ENCODE measurements around the gene RPS23.
"Not testable (repeated sequence)": the region's sequence is repeated elsewhere in the genome, so short reads cannot be mapped to it uniquely, and the experiment has no call there.

The RPS23 gene

GRCh38 chr5:82269363-82269762, 8.8 kb downstream of the RPS23 start:
- not testable (repeated sequence) for H3K27ac ChIP-seq (ENCODE audit: low read length); H3K4me3 ChIP-seq (ENCODE audit: low read length); H3K9ac ChIP-seq (ENCODE audit: low read depth, low read length); H3K27me3 ChIP-seq (ENCODE audit: insufficient read depth, low read length); H3K4me1 ChIP-seq (ENCODE audit: insufficient read depth, low read length)
- Histone ChIP-seq H3K36me3 (ENCODE audit: insufficient read depth, low read depth, low read length) (peaks cover 20% of the 10 kb centered on the region; the same call in 1 of the 2 replicates), H3K9me3 (ENCODE audit: insufficient read depth, low read depth, low read length) (peaks cover 13% of the 10 kb centered on the region; the same call in 1 of the 2 replicates)

- H3K27me3 ChIP-seq (ENCODE audit: insufficient read depth, low read length), result not testable (repeated sequence)
These were observed 10.7 kb downstream of the RPS23 start for GRCh38 chr5:82267297-82267933.

GRCh38 chr5:82265047-82265446, 13.1 kb downstream of the RPS23 start:
- Histone ChIP-seq H3K27me3 (ENCODE audit: insufficient read depth, low read length) (no peaks in the 10 kb centered on the region), H3K4me1 (ENCODE audit: insufficient read depth, low read length) (no peaks in the 10 kb centered on the region), H3K27ac (ENCODE audit: low read length) (no peak overlapping the region), H3K36me3 (ENCODE audit: insufficient read depth, low read depth, low read length) (peaks cover 14% of the 10 kb centered on the region; the same call in 1 of the 2 replicates), H3K4me3 (ENCODE audit: low read length) (no peak overlapping the region), H3K9me3 (ENCODE audit: insufficient read depth, low read depth, low read length) (peaks cover 13% of the 10 kb centered on the region; the same call in 1 of the 2 replicates), H3K9ac (ENCODE audit: low read depth, low read length) (no peak overlapping the region)

More at GRCh38 chr5:82267297-82267933, 10.7 kb downstream of the RPS23 start:
- H3K9ac ChIP-seq (ENCODE audit: low read depth, low read length); H3K4me1 ChIP-seq (ENCODE audit: insufficient read depth, low read length); H3K27ac ChIP-seq (ENCODE audit: low read length); H3K4me3 ChIP-seq (ENCODE audit: low read length): not testable (repeated sequence)
- H3K36me3 ChIP-seq (ENCODE audit: insufficient read depth, low read depth, low read length), result peaks cover 14% of the 10 kb centered on the region; the same call in 1 of the 2 replicates
- H3K9me3 ChIP-seq (ENCODE audit: insufficient read depth, low read depth, low read length), result peaks cover 13% of the 10 kb centered on the region; the same call in 1 of the 2 replicates

GRCh38 chr5:82259172-82259800, 18.9 kb downstream of the RPS23 start:
- peaks cover 14% of the 10 kb centered on the region for H3K4me1 ChIP-seq (ENCODE audit: insufficient read depth, low read length)
- H3K36me3 ChIP-seq (ENCODE audit: insufficient read depth, low read depth, low read length), result no peaks in the 10 kb centered on the region
- H3K9me3 ChIP-seq (ENCODE audit: insufficient read depth, low read depth, low read length), result no peaks in the 10 kb centered on the region
- H3K9ac ChIP-seq (ENCODE audit: low read depth, low read length), result no peak overlapping the region
- no peak overlapping the region for H3K4me3 ChIP-seq (ENCODE audit: low read length)
- H3K27ac ChIP-seq (ENCODE audit: low read length), result no peak overlapping the region
- no peaks in the 10 kb centered on the region for H3K27me3 ChIP-seq (ENCODE audit: insufficient read depth, low read length)

- Histone ChIP-seq H3K36me3 (ENCODE audit: insufficient read depth, low read depth, low read length) (no peaks in the 10 kb centered on the region), H3K27ac (ENCODE audit: low read length) (no peak overlapping the region), H3K27me3 (ENCODE audit: insufficient read depth, low read length) (no peaks in the 10 kb centered on the region), H3K4me3 (ENCODE audit: low read length) (no peak overlapping the region), H3K4me1 (ENCODE audit: insufficient read depth, low read length) (peaks cover 19% of the 10 kb centered on the region), H3K9me3 (ENCODE audit: insufficient read depth, low read depth, low read length) (no peaks in the 10 kb centered on the region), H3K9ac (ENCODE audit: low read depth, low read length) (peak overlapping the region; percentile 52)
These were observed 20.4 kb downstream of the RPS23 start for GRCh38 chr5:82257729-82258128.

GRCh38 chr5:82257247-82257646, 20.9 kb downstream of the RPS23 start:
- Histone ChIP-seq H3K27me3 (ENCODE audit: insufficient read depth, low read length) (no peaks in the 10 kb centered on the region), H3K4me3 (ENCODE audit: low read length) (no peak overlapping the region), H3K27ac (ENCODE audit: low read length) (no peak overlapping the region), H3K9me3 (ENCODE audit: insufficient read depth, low read depth, low read length) (no peaks in the 10 kb centered on the region), H3K9ac (ENCODE audit: low read depth, low read length) (no peak overlapping the region), H3K4me1 (ENCODE audit: insufficient read depth, low read length) (peaks cover 19% of the 10 kb centered on the region), H3K36me3 (ENCODE audit: insufficient read depth, low read depth, low read length) (no peaks in the 10 kb centered on the region)

- no peak overlapping the region for H3K9ac ChIP-seq (ENCODE audit: low read depth, low read length)
- no peak overlapping the region for H3K27ac ChIP-seq (ENCODE audit: low read length)
- H3K9me3 ChIP-seq (ENCODE audit: insufficient read depth, low read depth, low read length), result no peaks in the 10 kb centered on the region
- no peak overlapping the region for H3K4me3 ChIP-seq (ENCODE audit: low read length)
- no peaks in the 10 kb centered on the region for H3K27me3 ChIP-seq (ENCODE audit: insufficient read depth, low read length)
- H3K36me3 ChIP-seq (ENCODE audit: insufficient read depth, low read depth, low read length), result no peaks in the 10 kb centered on the region
- peaks cover 19% of the 10 kb centered on the region for H3K4me1 ChIP-seq (ENCODE audit: insufficient read depth, low read length)
These were observed 22.3 kb downstream of the RPS23 start for GRCh38 chr5:82255844-82256243.

GRCh38 chr5:82252744-82253143, 25.4 kb downstream of the RPS23 start:
- peaks cover 15% of the 10 kb centered on the region for H3K4me1 ChIP-seq (ENCODE audit: insufficient read depth, low read length)
- no peak overlapping the region for H3K4me3 ChIP-seq (ENCODE audit: low read length)
- H3K9me3 ChIP-seq (ENCODE audit: insufficient read depth, low read depth, low read length), result no peaks in the 10 kb centered on the region
- H3K27ac ChIP-seq (ENCODE audit: low read length), result no peak overlapping the region
- no peak overlapping the region for H3K9ac ChIP-seq (ENCODE audit: low read depth, low read length)
- no peaks in the 10 kb centered on the region for H3K36me3 ChIP-seq (ENCODE audit: insufficient read depth, low read depth, low read length)
- no peaks in the 10 kb centered on the region for H3K27me3 ChIP-seq (ENCODE audit: insufficient read depth, low read length)

- Histone ChIP-seq H3K36me3 (ENCODE audit: insufficient read depth, low read depth, low read length) (no peaks in the 10 kb centered on the region), H3K9ac (ENCODE audit: low read depth, low read length) (no peak overlapping the region), H3K9me3 (ENCODE audit: insufficient read depth, low read depth, low read length) (no peaks in the 10 kb centered on the region), H3K4me3 (ENCODE audit: low read length) (no peak overlapping the region), H3K27ac (ENCODE audit: low read length) (no peak overlapping the region), H3K4me1 (ENCODE audit: insufficient read depth, low read length) (no peaks in the 10 kb centered on the region), H3K27me3 (ENCODE audit: insufficient read depth, low read length) (no peaks in the 10 kb centered on the region)
These were observed 31.1 kb downstream of the RPS23 start for GRCh38 chr5:82246960-82247574.

GRCh38 chr5:82244854-82245635, 33.1 kb downstream of the RPS23 start:
- H3K27ac ChIP-seq (ENCODE audit: low read length), result no peak overlapping the region
- no peak overlapping the region for H3K4me3 ChIP-seq (ENCODE audit: low read length)
- no peak overlapping the region for H3K9ac ChIP-seq (ENCODE audit: low read depth, low read length)
- no peaks in the 10 kb centered on the region for H3K9me3 ChIP-seq (ENCODE audit: insufficient read depth, low read depth, low read length)
- no peaks in the 10 kb centered on the region for H3K27me3 ChIP-seq (ENCODE audit: insufficient read depth, low read length)
- no peaks in the 10 kb centered on the region for H3K36me3 ChIP-seq (ENCODE audit: insufficient read depth, low read depth, low read length)
- H3K4me1 ChIP-seq (ENCODE audit: insufficient read depth, low read length), result no peaks in the 10 kb centered on the region

- Histone ChIP-seq H3K27me3 (ENCODE audit: insufficient read depth, low read length) (no peaks in the 10 kb centered on the region), H3K36me3 (ENCODE audit: insufficient read depth, low read depth, low read length) (no peaks in the 10 kb centered on the region), H3K27ac (ENCODE audit: low read length) (no peak overlapping the region), H3K4me1 (ENCODE audit: insufficient read depth, low read length) (no peaks in the 10 kb centered on the region), H3K9me3 (ENCODE audit: insufficient read depth, low read depth, low read length) (no peaks in the 10 kb centered on the region), H3K9ac (ENCODE audit: low read depth, low read length) (no peak overlapping the region), H3K4me3 (ENCODE audit: low read length) (no peak overlapping the region)
These were observed 34.0 kb downstream of the RPS23 start for GRCh38 chr5:82244151-82244550.
